Kidney epithelial cell (primary cell): ENCODE results near the gene SH3RF2. TPM values are rescaled to one million over a fixed set of nuclear protein-coding genes. Genes with fewer than 3 reads are reported as not detected.

Experiments used
- DNase-seq: peaks from one replicate; pipeline ENCODE4 v3.0.0-alpha.2; 2010; ENCODE audit warnings: low read depth
- H3K27me3 ChIP-seq: 2 replicates; pipeline ENCODE4 v1.6.0; 2011; ENCODE audit warnings: low read length; ENCODE audit not compliant: control insufficient read depth, insufficient read depth
- H3K36me3 ChIP-seq: 2 replicates; pipeline ENCODE4 v1.5.1; 2011; ENCODE audit warnings: low read length; ENCODE audit not compliant: control insufficient read depth, insufficient read depth
- H3K4me3 ChIP-seq: 2 replicates; pipeline ENCODE4 v1.5.1; 2011; ENCODE audit warnings: low read depth, mild to moderate bottlenecking, control low read depth, low read length
- CTCF ChIP-seq: IDR thresholded peaks from 2 replicates; pipeline ENCODE4 v1.5.1; 2011; ENCODE audit warnings: mild to moderate bottlenecking, moderate library complexity, low read length, control low read depth, inconsistent platforms; ENCODE audit not compliant: insufficient read depth, poor library complexity, severe bottlenecking
- total RNA-seq: library from RNA; depleted of rRNA; stranded (reverse); fragments of >200 nt; gene quantifications from 2 replicates; pipeline ENCODE4 v1.2.3, GENCODE V29; 2015

Gene SH3RF2
- total RNA-seq, 1 donor from 2014 or later = 10.3 TPM

GRCh38 chr5:146078566-146078965, 142.2 kb downstream of the SH3RF2 start:
- no peaks in the 10 kb centered on the region for H3K27me3 ChIP-seq
- DNase-seq = no peak
- TF ChIP-seq CTCF = no peak
- no peak overlapping the region for H3K4me3 ChIP-seq
- no peaks in the 10 kb centered on the region for H3K36me3 ChIP-seq

GRCh38 chr5:146079695-146080373, 143.5 kb downstream of the SH3RF2 start:
- Histone ChIP-seq H3K36me3 (no peaks in the 10 kb centered on the region), H3K27me3 (no peaks in the 10 kb centered on the region), H3K4me3 (no peak overlapping the region)
- no peak for TF ChIP-seq CTCF
- no peak for DNase-seq

- Histone ChIP-seq H3K36me3 (no peaks in the 10 kb centered on the region), H3K27me3 (no peaks in the 10 kb centered on the region), H3K4me3 (no peak overlapping the region)
- no peak for TF ChIP-seq CTCF
- DNase-seq = no peak
Measured at GRCh38 chr5:146081556-146081955, 145.2 kb downstream of the SH3RF2 start.

- no peak for DNase-seq
- TF ChIP-seq CTCF = no peak
- Histone ChIP-seq H3K27me3 (no peaks in the 10 kb centered on the region), H3K4me3 (no peak overlapping the region), H3K36me3 (no peaks in the 10 kb centered on the region)
Measured at GRCh38 chr5:146082798-146083197, 146.4 kb downstream of the SH3RF2 start.

GRCh38 chr5:146084376-146084775, 148.0 kb downstream of the SH3RF2 start:
- TF ChIP-seq CTCF = no peak
- no peaks in the 10 kb centered on the region for H3K36me3 ChIP-seq

GRCh38 chr5:146088098-146088497, 151.7 kb downstream of the SH3RF2 start:
- no peak for TF ChIP-seq CTCF
- Histone ChIP-seq H3K27me3 (no peaks in the 10 kb centered on the region), H3K36me3 (no peaks in the 10 kb centered on the region), H3K4me3 (no peak overlapping the region)
- no peak for DNase-seq

More at GRCh38 chr5:146084376-146084775, 148.0 kb downstream of the SH3RF2 start:
- Histone ChIP-seq H3K4me3 (no peak overlapping the region), H3K27me3 (no peaks in the 10 kb centered on the region)
- DNase-seq = no peak
